HG03378 (cell line): ENCODE measurements around the gene CCDC120.
A peak's percentile ranks its signal among the peaks of the same experiment; 100 is the strongest.

ENCODE experiments used
- ATAC-seq: cut with Tn5 transposase; IDR thresholded peaks from one replicate; pipeline ENCODE4 v1.9.1; 2021; ENCODE audit warnings: mild to moderate bottlenecking, moderate library complexity; ENCODE audit not compliant: unreplicated experiment

Gene CCDC120

DNA sequence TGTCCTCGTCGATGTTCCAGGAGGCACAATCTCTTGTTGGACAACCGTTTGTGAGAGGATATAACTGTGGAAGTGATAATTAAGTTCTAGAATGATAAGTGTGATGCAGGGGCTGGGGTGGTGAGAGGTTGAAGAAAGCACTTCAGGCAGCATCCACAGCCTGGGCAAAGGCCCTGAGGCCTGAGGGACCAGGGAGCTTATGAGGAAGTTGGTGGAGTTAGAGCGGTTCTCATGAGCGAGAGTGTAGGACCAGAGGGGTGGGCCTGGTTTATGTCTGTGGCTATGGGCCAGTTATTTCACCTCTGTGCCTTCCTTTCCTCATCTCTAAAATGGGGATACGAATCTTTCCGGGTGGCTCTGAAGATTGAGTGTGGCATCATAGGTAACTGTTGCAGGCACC lies 2.7 kb downstream of the CCDC120 start:
- ATAC-seq: no peak

DNA sequence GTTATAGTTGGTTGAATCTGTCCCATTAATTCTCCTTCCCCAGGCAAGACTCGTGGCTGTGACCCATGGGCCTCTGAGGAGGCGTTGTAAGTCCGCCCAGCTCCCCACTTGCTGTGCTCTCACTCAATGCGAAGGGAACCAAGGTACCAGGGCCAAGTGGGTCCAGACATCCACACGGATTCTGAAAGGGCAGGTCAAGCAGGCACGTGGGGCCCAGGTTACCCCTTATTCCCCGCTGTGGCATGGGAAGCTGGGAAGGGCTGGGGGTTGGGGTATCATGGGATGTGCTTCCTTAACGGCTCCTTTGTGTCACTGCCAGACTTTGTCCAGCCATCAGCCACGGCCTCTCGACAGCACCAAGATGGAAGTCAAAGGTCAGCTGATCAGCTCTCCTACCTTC lies 3.1 kb downstream of the CCDC120 start:
- ATAC-seq: no peak

DNA sequence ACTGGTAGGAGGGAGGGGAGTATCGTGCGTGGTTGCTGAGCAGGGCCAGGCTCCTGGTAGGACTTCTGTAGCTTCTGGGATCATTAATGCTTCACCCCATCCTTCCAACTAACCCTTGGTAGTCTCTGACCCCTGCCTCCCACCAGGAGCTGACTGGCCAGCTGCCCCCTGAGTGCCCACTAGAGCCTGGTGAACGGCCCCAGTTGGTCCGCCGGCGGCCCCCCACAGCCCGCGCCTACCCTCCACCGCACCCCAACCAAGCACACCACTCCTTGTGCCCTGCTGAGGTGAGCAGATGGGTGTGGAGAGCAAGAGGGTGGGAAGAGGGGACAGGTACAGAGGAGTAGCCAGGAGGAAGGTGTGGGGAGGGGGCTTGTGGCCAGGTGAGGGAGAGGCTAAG lies 4.9 kb downstream of the CCDC120 start:
- ATAC-seq: no peak

DNA sequence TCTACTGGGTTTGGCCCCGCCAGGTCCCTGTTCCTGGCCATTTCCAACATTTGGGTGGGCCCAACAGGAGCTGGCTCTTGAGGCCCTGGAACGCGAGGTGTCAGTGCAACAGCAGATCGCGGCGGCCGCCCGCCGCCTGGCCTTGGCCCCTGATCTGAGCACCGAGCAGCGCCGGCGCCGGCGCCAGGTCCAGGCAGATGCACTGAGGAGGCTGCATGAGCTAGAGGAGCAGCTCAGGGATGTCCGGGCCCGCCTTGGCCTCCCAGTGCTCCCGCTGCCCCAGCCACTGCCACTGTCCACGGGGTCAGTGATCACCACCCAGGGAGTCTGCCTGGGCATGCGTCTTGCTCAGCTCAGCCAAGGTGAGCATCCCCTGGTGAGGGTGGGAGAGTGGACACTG lies 5.5 kb downstream of the CCDC120 start:
- no peak for ATAC-seq

DNA sequence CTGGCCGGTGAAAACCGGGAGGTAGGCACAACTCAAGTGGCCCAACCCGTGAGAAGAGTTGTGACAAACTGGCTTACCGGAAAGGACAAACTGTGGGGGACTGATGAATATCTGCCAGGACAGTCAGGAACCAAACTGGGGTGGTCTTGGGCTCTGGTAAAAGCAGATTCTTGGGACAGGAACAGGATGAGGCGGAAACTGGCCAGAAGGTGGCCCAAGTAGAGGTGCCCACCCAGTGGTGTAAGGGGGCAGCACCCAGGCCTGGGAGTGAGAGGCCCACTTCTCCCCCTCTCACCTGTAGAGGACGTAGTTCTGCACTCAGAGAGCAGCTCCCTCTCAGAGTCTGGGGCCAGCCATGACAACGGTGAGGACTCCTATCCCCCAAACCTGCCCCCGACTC lies 5.9 kb downstream of the CCDC120 start:
- ATAC-seq: no peak

DNA sequence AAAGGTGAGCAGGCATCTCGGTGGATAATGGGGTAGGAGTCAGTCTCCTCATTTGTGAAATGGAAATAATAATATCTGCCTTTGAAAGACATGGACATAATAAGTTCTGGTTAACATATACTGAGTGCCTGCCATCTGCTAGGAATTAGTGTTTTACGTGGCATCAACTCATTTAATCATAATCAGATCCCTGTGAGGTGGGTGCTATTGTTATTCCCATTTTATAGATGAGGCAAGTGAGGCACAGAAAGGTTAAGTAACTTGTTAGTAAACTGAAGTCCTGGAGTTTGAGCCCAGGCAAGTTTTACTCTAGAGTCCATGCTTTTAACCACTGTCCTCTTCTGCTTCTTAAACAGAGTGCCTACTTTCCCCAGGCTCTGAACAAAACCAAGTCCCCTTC lies 7.5 kb downstream of the CCDC120 start:
- no peak for ATAC-seq

GRCh38 chrX:49066690-49067089 lies 7.9 kb downstream of the CCDC120 start:
- no peak for ATAC-seq

DNA sequence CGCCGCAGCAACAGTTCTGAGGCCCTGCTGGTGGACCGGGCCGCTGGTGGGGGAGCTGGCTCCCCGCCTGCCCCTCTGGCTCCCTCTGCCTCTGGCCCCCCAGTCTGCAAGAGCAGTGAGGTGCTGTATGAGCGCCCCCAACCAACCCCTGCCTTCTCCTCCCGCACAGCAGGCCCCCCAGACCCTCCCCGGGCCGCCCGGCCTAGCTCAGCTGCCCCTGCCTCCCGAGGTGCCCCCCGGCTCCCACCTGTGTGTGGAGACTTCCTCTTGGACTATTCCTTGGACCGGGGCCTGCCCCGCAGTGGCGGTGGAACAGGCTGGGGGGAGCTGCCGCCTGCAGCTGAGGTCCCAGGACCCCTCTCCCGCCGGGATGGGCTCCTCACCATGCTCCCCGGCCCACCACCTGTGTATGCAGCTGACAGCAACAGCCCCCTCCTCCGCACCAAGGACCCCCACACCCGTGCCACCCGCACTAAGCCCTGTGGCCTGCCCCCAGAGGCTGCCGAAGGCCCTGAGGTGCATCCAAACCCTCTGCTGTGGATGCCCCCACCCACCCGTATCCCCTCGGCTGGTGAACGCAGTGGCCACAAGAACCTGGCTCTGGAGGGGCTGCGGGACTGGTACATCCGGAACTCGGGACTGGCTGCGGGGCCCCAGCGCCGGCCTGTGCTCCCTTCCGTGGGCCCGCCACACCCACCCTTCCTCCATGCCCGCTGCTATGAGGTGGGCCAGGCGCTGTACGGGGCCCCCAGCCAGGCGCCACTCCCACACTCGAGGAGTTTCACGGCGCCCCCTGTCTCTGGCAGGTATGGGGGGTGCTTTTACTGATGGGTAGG lies 8.7 kb downstream of the CCDC120 start:
- no peak for ATAC-seq

GRCh38 chrX:49069038-49069437 lies 10.2 kb downstream of the CCDC120 start:
- ATAC-seq: no peak

GRCh38 chrX:49070988-49071387 lies 12.2 kb downstream of the CCDC120 start:
- ATAC-seq: no peak

GRCh38 chrX:49071877-49072711 lies 13.3 kb downstream of the CCDC120 start:
- no peak for ATAC-seq

DNA sequence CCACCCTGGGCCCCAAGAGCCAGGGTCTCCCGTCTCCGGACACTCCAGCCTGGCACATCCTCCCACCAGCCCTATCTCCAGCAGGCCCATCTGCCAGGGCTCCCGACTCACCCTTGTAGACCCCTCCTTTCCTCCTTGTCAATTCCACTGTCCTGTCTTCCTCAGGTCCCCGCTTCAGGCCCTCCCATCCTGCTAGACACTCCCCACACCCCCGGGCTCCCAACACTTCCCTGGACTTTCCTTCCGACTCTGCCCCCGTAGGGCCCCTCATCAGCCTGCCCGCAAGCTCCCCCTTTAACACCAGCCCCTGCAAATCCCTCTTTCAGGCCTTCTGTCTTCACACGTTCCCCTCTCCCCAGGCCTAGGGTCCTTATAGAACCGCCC lies 13.9 kb downstream of the CCDC120 start:
- no peak for ATAC-seq

- ATAC-seq: peak; percentile 81
Observed at GRCh38 chrX:49073601-49074575, 15.1 kb downstream of the CCDC120 start, which contains the start of gene PRAF2. Gene PRAF2, minus strand, starts transcription at chrX:49074002. Its CDS starts 15 bp downstream, at chrX:49073987.

- no peak for ATAC-seq
Observed at GRCh38 chrX:49075347-49075746, 16.5 kb downstream of the CCDC120 start.

DNA sequence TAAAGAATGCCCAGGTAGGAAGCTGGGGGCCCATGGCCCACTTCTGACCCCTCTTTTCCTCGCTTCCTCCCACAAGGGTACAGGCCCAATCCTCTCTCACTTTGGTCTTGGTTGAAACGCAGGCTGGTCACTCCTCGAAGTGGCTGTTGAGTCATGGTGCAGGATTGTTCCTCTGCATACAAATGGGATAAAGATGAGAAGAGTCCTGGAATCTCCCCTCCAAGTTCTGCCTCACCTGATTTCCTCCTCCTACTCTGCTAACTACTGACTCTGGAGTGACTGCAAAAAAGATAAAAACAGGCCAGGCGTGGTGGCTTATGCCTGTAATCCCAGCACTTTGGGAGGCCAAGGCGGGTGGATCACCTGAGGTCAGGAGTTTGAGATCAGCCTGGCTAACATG lies 19.1 kb downstream of the CCDC120 start:
- no peak for ATAC-seq

DNA sequence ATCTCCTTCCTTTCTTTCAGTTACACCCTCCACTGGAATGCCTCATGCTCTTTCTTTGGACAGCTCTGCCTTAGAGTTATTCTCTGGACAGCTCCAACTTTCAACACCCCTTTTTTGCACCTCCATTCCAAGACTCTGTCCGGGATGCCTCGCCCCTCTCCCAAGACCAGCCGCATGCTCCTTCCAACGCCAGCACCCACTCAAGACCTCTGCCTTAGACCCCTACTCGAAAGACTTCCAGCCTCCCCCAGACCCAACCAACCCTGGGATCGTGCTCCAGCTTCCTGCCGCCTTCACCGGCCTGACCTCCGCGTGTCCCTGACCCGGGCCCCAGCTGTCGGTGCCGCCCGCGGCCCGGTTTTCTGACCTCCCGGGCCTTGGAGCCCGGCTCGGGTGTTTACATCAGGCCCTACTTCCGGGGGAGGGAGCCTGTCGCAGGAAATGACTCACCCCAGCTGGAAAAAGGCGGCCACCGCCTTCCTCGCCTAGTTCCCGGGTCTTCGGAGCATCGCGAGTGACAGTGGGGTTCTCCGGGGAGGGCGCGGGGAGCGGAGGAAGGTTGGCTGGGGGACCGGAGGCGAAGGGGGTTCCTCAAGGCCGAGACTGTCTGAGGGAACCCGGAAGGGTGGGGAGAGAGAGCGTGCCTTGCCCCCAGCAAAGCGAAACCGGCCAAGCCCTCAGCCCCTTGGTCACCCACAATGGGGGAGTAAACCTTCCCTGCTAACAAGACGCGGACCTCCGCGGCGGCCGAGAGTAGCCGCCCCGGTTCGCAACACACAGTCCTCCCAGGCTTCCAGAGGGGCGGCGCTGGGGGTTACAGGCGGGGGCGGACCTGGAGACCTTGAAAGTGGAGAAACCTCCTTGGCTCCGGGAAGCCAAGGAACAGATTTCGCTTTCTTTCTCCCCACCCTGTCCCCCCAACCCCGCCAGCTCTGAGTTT lies 21.0 kb downstream of the CCDC120 start, which contains the start of gene WDR45:
WDR45 (minus strand) TSS at position 399 of the 940 bp plus-strand sequence. CDS start 1,792 bp downstream, outside the sequence.
- peak; percentile 75 for ATAC-seq

GRCh38 chrX:49082271-49082871 lies 23.6 kb downstream of the CCDC120 start:
- no peak for ATAC-seq

- no peak for ATAC-seq
Observed at GRCh38 chrX:49089553-49089952, 30.8 kb downstream of the CCDC120 start.

DNA sequence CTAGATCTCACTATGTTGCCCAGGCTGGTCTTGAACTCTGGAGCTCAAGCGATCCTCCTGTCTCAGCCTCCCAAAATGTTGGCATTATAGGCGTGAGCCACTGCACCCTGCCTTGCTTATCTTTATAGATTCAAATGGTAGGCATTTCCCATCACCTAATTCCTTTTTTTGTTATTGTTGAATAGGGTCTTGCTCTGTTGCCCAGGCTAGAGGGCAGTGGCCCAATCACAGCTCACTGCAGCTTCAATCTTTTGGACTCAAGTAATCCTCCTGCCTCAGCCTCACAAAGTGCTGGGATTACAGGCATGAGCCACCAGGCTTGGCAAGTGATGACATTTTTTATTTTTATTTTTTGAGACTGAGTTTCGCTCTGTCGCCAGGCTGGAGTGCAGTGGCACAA lies 37.6 kb downstream of the CCDC120 start:
- no peak for ATAC-seq
